DND-41 (cell line): ENCODE measurements around the gene COA5.

Experiments
- EZH2 ChIP-seq: IDR thresholded peaks from 3 replicates; pipeline ENCODE4 v1.6.1; 2012; ENCODE audit warnings: borderline replicate concordance, low read depth, mild to moderate bottlenecking, moderate library complexity, low read length, inconsistent platforms; ENCODE audit not compliant: severe bottlenecking
- TF ChIP-seq, protein P1 (sequence below): IDR thresholded peaks from 2 replicates; pipeline ENCODE4 v1.5.1; 2012; ENCODE audit warnings: borderline replicate concordance, low read length, moderate library complexity, mild to moderate bottlenecking; ENCODE audit not compliant: poor library complexity, severe bottlenecking; ENCODE audit errors: extremely low read depth

DNA sequence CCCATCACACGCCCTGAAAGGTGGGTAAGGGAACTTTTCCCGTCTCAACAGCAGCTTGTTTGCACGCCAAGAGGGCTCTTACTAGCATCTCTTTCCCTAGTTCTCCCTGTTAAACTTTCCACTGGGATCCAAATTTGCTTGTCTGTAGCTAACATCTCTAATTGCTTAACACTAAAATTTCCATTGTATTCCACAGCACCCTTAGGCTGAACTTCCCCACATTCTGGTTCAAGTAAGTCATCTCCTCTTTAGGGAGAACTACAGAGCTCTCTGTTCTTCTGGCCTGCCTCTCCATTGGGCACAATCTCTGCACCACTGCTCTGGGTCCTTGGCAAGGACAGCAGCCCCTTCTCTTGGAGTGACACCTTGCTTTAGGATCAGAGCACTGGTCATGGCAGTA, 24.0 kb upstream of the COA5 start:
- TF ChIP-seq, protein P1, sequence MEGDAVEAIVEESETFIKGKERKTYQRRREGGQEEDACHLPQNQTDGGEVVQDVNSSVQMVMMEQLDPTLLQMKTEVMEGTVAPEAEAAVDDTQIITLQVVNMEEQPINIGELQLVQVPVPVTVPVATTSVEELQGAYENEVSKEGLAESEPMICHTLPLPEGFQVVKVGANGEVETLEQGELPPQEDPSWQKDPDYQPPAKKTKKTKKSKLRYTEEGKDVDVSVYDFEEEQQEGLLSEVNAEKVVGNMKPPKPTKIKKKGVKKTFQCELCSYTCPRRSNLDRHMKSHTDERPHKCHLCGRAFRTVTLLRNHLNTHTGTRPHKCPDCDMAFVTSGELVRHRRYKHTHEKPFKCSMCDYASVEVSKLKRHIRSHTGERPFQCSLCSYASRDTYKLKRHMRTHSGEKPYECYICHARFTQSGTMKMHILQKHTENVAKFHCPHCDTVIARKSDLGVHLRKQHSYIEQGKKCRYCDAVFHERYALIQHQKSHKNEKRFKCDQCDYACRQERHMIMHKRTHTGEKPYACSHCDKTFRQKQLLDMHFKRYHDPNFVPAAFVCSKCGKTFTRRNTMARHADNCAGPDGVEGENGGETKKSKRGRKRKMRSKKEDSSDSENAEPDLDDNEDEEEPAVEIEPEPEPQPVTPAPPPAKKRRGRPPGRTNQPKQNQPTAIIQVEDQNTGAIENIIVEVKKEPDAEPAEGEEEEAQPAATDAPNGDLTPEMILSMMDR, result no peak
- TF ChIP-seq EZH2, result no peak
